AG09319 (cell line): ENCODE measurements around the gene EPPIN.
A peak's percentile ranks its signal among the peaks of the same experiment; 100 is the strongest.
"Not testable (repeated sequence)": the region's sequence is repeated elsewhere in the genome, so short reads cannot be mapped to it uniquely, and the experiment has no call there.

Experiments used
- DNase-seq: peaks from one replicate; pipeline ENCODE4 v3.0.0-alpha.2; 2010; ENCODE audit warnings: low read depth; ENCODE audit errors: extremely low read depth
- CTCF ChIP-seq: IDR thresholded peaks from 2 replicates; pipeline ENCODE4 v1.5.1; 2011; ENCODE audit warnings: low read depth, mild to moderate bottlenecking, inconsistent platforms, low read length, moderate library complexity

EPPIN gene

GRCh38 chr20:45547206-45547770 lies at the start of gene EPPIN:
EPPIN (minus strand) TSS chr20:45547401; CDS start chr20:45547357, 44 bp downstream.
- DNase-seq, result no peak
- no peak for TF ChIP-seq CTCF

GRCh38 chr20:45595235-45595634 lies 48.0 kb upstream of the EPPIN start:
- no peak for DNase-seq
- TF ChIP-seq CTCF, result no peak

GRCh38 chr20:45593498-45593897 lies 46.3 kb upstream of the EPPIN start:
- no peak for DNase-seq
- no peak for TF ChIP-seq CTCF

GRCh38 chr20:45592574-45593189 lies 45.5 kb upstream of the EPPIN start:
- TF ChIP-seq CTCF, result peak; percentile 51
- no peak for DNase-seq

- no peak for DNase-seq
- no peak for TF ChIP-seq CTCF
Measured at GRCh38 chr20:45589725-45590124, 42.5 kb upstream of the EPPIN start.

- no peak for DNase-seq
- no peak for TF ChIP-seq CTCF
Measured at GRCh38 chr20:45588800-45589199, 41.6 kb upstream of the EPPIN start.

- not testable (repeated sequence) for DNase-seq
Measured at GRCh38 chr20:45585986-45586385, 38.8 kb upstream of the EPPIN start.

- DNase-seq, result not testable (repeated sequence)
Measured at GRCh38 chr20:45584294-45584693, 37.1 kb upstream of the EPPIN start.
